ENCODE measurements around the gene LYSET. TPM values are rescaled to one million over a fixed set of nuclear protein-coding genes. Genes with fewer than 3 reads are reported as not detected.
"Not testable (repeated sequence)": the region's sequence is repeated elsewhere in the genome, so short reads cannot be mapped to it uniquely, and the experiment has no call there.

The LYSET gene, protein sequence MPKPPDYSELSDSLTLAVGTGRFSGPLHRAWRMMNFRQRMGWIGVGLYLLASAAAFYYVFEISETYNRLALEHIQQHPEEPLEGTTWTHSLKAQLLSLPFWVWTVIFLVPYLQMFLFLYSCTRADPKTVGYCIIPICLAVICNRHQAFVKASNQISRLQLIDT
- 13.9 TPM for total RNA-seq

DNA sequence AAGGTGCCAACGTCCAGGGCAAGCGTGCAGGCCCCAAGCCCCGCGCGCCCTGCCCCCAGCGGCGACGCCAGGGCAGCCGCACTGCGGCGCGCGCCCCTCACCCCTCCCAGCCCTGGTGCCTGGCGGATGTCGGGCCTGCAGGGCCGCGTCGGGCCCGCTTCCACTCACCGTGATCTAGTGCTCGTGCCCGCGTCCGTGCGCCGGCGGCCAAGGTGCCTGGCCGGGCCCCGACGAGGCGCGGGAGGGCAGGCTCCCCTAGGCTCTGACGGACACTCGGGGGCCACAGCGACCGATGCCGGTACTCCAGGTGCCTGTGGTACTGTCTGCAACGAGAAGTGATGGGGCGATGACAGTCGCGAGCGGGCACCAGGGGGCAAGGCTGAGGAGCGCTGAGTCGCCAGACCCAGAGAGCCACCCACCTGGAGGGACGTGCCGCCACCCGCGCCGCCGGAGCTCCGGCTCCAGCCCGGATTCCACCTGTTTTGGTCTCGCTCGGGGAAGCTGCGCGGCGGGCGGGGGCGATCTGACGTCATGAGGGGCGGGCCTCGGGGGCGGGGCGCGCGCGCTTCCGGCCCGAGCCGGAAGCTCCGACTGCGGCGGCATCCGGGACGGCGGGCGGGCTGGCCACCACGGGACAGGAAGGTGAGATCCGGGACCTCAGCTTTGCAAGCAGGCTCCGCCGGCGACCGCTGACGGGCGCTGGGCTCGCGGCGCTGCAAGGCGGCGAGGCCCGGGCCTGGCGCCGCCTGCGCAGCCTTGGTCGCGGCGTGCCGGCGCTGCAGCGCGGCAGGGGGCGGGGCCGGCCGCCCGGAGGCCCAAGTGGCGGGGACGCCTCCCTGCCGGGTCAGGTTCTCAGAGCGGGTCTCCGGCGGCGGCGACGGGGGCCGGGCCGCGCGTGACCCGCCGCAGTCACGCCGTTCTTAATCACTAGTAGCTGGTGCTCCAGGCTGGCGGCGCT lies at the start of gene LYSET, which contains the start of gene MOAP1:
Gene LYSET (plus strand): TSS at position 927 of the 958 bp plus-strand sequence. CDS start 89 bp downstream, outside the sequence.
Gene MOAP1 (minus strand): TSS at position 507 of the 958 bp plus-strand sequence. CDS start 655 bp downstream, outside the sequence.
- ATAC-seq = peak; percentile 93

DNA sequence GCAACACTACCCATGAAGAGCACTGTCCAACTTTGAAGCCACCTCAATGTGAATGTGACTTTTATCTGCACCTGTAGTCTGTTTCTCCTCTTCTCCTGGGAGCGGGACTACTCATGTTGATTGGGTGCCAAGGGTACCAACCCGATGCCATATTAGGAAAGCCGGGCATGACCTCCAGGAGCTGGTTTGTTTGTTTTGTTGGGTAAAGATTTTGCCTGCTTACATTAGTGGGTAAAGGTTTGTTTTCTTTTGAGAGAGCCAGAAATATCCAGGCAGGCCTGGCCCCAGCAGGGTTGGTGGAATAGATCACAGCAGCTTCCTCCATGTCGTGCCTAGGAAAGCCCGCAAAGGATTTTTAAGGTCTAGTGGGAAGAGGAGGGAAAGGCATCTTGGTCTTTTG lies 49.7 kb upstream of the LYSET start:
- ATAC-seq = no peak

DNA sequence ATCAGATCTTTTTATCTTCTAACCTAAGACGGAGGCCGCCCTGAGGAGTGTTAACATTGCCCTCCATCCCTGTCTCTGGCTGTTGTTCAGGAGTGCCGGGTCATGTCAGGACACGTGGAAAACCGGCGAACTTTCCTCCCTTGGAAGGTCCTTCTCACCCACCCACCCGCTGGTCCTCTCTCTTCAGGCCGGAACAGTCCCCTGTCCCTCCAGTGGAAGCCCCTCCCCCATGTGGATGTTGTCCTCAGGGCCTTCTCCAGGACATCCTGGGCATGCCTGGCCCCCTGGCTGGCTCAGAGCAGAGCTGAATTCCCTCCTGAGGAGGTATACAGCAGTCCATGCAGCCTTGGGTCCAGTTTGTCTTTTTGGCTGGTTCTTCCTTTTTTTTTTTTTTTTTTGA lies 49.1 kb upstream of the LYSET start:
- ATAC-seq = no peak

DNA sequence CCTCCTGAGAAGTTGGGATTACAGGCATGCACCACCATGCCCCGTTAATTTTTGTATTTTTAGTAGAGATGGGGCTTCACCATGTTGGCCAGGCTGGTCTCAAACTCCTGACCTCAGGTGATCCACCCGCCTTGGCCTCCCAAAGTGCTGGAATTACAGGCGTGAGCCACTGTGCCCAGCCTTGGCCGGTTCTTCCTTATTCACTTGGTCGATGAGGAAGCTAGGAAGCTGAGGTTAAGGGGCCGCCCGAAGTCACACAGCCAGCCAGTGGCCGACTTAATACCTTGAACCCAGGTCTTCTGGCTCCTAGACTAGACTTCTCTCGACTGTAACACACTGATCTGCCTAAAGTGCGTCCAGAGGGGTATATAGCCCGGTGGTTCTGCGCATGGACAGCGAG lies 48.6 kb upstream of the LYSET start:
- not testable (repeated sequence) for ATAC-seq

DNA sequence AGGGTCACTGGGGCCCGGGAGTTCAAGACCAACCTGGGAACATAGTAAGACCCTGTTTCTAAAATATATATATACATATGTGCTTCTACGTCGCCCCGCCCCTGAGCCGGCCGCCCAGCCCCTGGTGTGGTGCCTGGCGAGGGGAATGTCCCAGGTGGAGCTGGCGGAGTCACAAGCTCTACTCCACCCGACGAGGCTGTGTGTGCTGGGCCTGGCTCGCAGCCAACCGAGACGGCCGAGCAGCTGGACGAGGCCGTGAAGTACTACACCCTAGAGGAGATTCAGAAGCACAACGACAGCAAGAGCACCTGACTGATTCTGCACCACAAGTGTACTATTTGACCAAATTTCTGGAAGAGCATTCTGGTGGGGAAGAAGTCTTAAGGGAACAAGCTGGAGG lies 47.3 kb upstream of the LYSET start:
- peak; percentile 46 for ATAC-seq

DNA sequence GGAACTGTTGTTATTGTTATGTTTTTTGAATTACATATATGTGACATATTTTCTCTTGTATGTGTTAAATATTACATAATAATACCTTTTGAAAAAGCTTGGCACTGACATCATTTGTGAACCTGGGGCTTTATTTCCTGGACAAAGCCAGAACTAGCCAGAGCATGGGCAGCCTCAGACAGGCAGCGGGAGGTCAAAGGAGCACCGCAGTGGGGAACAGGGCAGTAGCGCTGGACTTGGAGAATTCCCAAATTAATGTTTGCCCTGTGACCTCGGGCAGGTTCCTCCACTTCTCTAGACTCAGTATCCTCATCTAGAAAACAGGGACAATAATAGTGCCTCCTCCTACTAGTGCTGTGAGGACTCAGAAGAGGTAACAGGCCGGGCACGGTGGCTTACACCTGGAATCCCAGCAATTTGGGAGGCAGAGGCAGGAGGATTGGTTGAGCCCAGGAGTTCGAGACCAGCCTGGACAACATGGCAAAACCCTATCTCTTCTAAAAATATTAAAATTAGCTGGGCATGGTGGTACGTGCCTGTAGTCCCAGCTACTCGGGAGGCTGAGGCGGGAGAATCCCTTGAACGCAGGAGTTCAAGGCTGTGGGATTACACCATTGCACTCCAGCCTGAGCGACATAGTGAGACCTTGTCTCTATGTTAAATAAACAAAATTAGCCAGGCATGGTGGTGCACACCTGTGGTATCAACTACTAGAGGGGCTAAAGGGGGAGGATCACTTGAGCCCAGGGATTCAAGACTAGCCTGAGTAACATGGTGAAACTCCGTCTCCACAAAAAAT lies 42.1 kb upstream of the LYSET start:
- no peak for ATAC-seq

DNA sequence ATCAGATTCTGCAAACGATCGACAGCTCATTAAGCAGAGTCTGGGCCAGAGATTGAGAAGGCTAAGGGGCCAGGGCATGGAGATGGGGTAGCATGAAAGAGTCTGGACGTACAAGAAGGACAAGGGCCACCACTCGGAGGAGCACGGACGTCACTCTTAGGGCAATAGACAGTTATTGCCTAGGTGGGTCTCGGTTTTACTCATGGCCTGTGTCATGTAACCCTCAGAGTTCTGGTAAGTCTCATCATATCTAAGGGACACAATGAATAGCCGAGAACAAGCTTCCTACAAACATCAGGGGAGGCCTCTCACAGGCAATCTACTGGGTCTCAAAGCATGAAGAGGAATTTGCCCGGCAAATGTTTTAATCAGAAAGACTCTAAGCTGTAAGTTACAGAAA lies 39.0 kb upstream of the LYSET start:
- ATAC-seq = no peak

DNA sequence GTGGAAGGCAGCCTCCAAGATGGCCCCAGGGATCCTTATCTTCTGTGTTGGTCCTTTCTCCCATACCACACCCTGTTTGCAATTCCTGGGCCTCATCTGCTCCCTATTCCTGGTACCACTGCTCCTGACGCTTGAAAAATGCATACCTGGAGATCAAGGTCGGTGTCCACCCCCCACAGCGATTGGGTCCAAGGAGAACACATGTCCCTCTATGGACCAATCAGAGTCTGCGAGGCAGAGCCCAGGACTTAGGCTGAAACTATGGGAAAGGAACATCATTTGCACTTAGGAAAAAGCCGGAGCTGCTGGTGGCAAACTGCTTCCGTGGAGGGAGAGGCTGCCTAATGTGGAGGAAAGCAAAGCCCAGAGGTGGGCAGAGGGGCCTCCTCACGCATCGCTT lies 36.1 kb upstream of the LYSET start:
- no peak for ATAC-seq

DNA sequence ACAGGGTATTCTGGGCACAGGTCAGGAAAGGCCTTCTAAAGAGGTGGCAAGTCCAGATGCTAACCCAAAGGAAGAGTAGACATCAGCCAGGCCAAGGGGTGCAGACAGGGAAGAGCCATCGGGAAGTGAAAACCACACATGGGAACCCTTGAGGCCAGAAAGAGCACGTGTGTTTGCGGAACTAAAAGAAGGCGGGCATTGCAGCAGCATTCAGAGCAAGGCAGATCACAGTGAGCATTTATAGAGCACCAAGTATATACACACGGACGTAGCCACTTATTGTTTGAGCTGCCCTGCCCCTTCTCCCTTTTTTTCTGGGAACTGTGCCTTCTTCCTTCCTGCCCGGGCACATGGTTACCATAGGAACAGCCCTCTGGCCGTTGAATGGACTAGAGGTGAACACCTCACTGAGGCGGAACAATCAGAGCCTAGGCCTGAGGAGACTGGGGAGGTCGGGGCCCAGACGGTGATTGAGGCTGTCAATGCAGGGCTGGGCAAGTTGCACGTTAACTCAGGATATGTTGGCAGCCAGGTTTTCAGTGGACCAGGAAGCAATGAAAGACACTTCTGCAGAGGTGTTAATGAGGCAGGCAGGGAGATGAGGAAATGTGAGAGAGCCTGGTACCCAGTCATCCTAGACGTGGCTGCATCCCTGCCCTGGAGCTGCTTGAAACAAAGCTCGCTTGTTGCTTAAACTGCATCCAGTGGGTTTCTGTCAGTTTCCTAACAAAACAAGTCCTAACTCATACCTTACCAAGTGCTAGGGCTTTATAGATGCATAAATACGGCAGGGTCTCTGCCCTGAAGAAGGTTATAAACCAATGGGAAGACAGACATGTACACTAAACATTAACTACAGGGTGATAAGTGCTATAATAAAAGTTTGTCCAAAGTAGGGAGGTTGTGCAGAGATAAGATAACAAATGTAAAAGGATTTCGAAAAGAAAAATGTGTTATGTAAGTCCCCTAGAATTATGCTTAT lies 34.6 kb upstream of the LYSET start:
- ATAC-seq = peak; percentile 74

DNA sequence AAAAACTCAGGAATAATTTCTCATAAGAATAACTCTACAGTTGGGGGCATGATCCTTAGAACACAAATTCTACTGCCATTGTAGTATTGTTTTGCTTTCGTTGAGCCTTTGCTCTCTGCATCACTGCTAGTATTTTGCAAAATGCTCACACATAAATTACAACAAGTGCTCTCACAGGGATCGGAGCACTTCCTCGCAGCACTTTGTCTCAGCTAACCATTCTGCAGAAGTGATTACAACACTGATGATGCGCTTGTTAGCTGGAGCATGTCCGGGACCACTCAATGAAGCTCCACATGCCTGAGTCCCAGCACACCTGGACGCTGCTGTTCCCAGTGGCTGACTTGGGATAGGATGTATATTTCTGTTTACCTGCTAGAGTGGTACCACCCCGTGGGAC lies 32.0 kb upstream of the LYSET start:
- ATAC-seq = no peak

DNA sequence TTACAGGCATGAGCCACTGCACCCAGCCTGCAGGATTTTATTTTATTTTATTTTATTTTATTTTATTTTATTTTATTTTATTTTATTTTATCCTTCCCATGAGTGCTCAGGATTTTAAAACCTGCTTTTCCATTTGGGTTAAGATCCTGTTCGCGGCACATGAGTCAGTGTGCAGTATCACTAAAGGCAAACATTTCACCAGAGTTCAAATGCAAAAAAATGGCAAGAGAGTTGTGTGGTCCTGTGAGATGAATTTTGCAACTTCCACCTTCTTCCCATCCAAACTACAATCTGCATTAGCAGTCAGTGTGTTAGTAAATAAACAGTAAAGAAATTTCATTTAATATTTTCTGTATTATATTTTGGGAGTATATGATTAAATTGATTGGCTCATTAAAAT lies 29.4 kb upstream of the LYSET start:
- no peak for ATAC-seq

DNA sequence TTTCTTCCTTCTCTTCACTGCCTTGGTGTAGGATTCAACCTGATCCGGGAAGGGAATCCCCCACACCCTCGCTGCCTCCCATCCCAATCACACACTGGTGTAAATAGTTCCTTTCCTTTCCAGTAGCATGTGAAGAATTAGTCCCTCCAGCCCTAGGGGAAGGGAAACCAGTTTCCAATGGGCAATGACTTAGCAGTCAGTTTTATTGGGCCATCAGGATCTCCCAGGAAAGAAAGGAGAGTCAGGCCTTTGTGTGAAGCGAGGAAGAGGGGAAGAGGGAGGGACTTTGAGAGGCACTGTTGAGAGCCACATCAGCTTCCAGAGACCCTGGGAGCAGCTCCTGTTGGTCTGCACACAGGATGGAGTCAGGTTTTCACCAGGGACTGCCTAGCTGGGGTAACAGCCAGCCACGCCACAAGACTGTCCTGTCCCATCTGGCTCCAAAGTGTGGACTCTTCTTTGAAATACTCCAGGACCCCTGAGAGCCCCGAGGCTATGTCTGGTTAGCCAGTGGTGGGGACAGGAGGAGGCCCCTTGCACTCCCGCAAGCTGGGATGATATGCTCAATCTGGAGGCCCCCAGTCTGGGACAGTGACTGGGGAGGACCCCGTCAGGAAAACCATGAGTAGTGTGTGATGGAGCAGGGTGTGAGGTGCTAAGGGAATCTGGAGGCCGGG lies 28.3 kb upstream of the LYSET start:
- no peak for ATAC-seq

DNA sequence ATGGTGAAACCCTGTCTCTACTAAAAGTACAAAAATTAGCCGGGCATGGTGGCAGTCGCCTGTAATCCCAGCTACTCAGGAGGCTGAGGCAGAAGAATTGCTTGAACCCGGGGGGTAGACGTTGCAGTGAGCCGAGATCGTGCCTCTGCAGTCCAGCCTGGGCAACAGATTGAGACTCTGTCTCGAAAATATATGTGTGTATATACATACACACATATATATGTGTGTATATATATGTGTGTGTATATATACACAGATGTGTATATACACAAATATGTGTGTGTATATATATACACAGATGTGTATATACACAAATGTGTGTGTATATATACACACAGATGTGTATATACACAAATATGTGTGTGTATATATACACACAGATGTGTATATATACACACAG lies 26.8 kb upstream of the LYSET start:
- not testable (repeated sequence) for ATAC-seq

DNA sequence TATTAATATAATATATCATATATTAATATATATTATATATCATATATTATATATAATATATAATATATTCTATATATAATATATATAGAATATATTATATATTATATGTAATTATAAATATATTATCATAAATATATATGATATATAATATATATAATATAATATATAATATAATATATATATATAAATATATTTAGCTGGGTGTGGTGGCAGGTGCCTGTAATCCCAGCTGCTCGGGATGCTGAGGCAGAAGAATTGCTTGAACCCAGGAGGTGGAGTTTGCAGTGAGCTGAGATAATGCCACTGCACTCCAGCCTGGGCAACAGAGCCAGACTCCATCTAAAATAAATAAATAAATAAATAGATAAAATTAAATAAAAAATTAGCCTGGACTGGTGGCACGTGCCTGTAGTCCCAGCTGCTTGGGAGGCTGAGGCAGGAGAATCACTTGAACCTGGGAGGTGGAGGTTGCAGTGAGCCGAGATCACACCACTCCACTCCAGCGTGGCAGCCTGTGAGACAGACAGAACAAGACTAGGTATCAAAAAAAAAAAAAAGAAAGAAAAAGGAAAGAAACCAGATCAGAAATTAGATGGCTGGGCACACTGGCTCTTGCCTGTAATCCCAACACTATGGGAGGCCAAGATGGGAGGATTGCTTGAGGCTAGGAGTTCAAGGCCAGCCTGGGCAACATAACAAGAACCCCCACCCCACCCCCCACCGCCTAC lies 25.3 kb upstream of the LYSET start:
- ATAC-seq = not testable (repeated sequence)

DNA sequence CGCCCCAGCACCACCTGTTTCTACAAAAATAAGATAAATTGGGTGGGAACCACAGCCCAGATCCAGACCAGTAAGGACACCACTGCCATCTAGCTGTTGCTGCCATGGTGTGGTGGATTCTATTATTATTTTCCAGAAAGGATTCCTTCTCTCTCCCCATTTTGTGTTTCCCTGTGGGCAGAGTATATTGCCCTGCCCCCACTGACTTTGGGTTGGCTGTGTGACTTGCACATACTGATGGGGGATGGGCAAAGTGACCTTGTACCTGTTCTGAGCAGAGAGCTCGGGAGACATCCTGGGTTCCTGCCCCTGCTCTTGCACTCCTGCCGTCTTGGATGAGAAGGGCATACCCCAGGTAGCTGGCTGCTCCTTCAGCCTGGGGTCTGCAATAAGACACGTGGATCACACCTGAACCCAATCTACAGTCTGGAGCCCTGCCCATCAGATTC lies 24.7 kb upstream of the LYSET start:
- ATAC-seq = no peak

DNA sequence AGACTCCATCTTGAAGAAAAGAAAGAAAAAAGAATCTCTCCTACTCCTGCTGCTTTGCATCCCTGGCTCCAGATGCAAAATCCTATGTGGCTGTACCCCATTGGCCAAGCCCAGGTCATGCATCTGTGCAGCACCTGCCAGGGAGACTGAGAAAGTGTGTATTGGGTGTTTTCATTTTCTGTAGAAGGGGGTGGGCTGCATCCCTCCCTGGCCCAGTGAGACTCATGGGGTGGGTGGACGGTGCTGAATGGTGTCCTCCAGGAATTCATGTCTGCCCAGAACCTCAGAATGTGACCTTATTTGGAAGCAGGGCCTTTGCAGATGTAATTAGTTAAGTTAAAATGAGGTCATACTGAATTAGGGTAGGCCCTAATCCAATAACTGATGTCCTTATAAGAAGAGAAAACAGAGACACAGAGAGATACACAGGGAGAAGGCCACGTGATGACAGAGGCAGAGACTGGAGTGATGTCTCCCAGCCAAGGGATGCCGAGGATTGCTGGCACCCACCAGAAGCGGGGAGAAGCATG lies 23.6 kb upstream of the LYSET start:
- no peak for ATAC-seq

DNA sequence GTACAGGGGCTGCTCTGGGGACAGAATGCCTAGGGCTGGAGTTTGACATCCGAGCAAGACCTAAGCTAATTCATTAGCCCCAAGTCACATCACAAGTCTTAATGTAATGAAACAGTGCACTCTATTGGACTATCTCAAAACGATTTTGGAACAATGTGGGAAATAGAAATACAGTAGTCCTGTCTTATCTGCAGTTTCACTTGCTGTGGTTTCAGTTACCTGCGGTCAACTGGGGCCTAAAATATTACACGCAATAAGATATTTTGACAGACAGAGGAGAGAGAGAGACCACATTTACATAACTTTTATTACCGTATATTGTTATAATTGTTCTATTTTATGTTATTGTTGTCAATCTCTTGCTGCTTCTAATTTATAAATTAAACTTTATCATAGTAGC lies 21.6 kb upstream of the LYSET start:
- no peak for ATAC-seq

DNA sequence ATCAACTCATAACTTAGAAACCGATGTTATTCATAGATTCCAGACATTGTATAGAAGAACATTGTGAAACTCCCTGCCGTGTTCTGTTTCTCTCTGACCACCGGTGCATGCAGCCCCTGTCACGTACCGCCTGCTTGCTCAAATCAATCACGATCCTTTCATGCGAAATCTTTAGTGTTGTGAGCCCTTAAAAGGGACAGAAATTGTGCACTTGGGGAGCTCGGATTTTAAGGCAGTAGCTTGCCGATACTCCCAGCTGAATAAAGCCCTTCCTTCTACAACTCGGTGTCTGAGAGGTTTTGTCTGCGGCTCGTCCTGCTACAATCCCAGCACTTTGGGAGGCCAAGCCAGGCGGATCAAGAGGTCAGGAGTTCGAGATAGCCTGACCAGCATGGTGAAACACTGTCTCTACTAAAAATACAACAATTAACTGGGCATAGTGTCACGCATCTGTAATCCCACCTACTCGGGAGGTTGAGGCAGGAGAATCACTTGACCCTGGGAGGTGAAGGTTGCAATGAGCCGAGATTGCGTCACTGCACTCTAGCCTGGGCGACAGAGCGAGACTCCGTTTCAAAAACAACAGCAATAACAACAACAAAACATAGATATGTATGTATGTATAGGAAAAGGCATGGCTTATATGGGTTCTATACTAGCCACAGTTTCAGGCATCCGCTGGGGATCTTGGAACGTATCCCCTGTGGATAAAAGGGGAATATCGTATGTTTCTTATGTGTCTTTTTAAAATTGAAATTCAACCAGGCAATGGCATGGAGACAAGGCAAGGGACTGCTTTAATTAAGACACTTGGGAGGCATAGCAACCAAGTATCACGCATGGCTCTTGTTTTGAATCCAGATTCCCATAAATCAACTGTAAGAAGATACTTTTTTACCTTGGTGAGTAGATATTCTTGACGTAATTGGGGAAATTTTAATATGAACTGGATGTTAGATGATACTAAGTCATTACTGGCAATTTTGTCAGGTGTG lies 19.5 kb upstream of the LYSET start:
- not testable (repeated sequence) for ATAC-seq

DNA sequence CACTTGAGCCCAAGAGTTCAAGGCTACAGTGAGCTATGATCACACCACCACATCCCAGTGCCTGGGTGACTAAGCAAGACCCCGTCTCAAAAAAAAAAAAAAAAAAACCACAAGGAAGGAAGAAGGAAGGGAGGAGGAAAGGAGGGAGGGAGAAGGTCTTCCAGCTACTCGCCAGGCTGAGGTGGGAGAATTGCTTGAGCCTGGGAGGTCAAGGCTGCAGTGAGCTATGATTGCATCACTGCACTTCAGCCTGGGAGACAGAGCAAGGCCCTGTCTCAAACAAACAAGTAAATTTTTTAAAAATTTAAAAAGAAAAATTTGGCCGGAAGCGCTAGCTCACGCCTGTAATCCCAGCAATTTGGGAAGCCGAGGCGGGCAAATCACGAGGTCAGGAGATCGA lies 16.5 kb upstream of the LYSET start:
- ATAC-seq = not testable (repeated sequence)
